Measurements from ENCODE around the gene PIP5K1C.

Gene PIP5K1C

GRCh38 chr19:3623716-3624115 lies 76.6 kb downstream of the PIP5K1C start:
- DNase-seq, result no peak
- H3K9me3 ChIP-seq (ENCODE audit: control insufficient read depth, low read length), result no peaks in the 10 kb centered on the region
- no peaks in the 10 kb centered on the region for H3K27me3 ChIP-seq (replicated peaks; ENCODE audit: control insufficient read depth, insufficient read depth, low read length, poor library complexity, severe bottlenecking)
- H3K4me3 ChIP-seq (ENCODE audit: insufficient read depth, low read depth, low read length, poor library complexity, severe bottlenecking), result no peak overlapping the region
- H3K4me1 ChIP-seq (ENCODE audit: control insufficient read depth, insufficient read depth, low read length, poor library complexity, severe bottlenecking), result peaks cover 15% of the 10 kb centered on the region
- no peak overlapping the region for H3K27ac ChIP-seq (ENCODE audit: insufficient read depth, low read length, poor library complexity, severe bottlenecking)
- H3K36me3 ChIP-seq (ENCODE audit: control insufficient read depth, insufficient read depth, low read length), result peaks cover 39% of the 10 kb centered on the region

DNA sequence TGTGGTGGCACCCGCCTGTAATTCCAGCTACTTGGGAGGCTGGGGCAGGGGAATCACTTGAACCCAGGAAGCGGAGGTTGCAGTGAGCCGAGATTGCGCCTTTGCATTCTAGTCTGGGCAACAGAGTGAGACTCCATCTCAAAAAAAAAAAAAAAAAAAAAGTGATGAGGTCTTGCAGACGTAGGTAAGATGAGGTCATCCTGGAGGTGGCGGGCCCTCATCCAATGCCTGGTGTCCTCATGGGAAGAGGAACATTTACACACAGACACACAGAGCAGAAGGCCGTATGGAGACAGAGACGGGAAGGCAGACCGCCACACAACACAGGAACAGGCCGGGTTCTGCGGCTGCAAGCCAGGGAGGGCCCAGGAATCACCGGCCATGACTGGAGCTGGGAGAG lies 78.0 kb downstream of the PIP5K1C start:
- no peak overlapping the region for H3K4me3 ChIP-seq (ENCODE audit: insufficient read depth, low read depth, low read length, poor library complexity, severe bottlenecking)
- H3K27me3 ChIP-seq (replicated peaks; ENCODE audit: control insufficient read depth, insufficient read depth, low read length, poor library complexity, severe bottlenecking), result no peaks in the 10 kb centered on the region
- H3K36me3 ChIP-seq (ENCODE audit: control insufficient read depth, insufficient read depth, low read length), result peaks cover 46% of the 10 kb centered on the region
- no peak for DNase-seq
- no peak overlapping the region for H3K27ac ChIP-seq (ENCODE audit: insufficient read depth, low read length, poor library complexity, severe bottlenecking)
- H3K9me3 ChIP-seq (ENCODE audit: control insufficient read depth, low read length), result no peaks in the 10 kb centered on the region
- peaks cover 15% of the 10 kb centered on the region for H3K4me1 ChIP-seq (ENCODE audit: control insufficient read depth, insufficient read depth, low read length, poor library complexity, severe bottlenecking)

GRCh38 chr19:3621689-3622088 lies 78.6 kb downstream of the PIP5K1C start:
- Histone ChIP-seq H3K36me3 (ENCODE audit: control insufficient read depth, insufficient read depth, low read length) (peaks cover 49% of the 10 kb centered on the region), H3K27ac (ENCODE audit: insufficient read depth, low read length, poor library complexity, severe bottlenecking) (no peak overlapping the region), H3K27me3 (replicated peaks; ENCODE audit: control insufficient read depth, insufficient read depth, low read length, poor library complexity, severe bottlenecking) (no peaks in the 10 kb centered on the region), H3K4me1 (ENCODE audit: control insufficient read depth, insufficient read depth, low read length, poor library complexity, severe bottlenecking) (peaks cover 15% of the 10 kb centered on the region), H3K9me3 (ENCODE audit: control insufficient read depth, low read length) (no peaks in the 10 kb centered on the region), H3K4me3 (ENCODE audit: insufficient read depth, low read depth, low read length, poor library complexity, severe bottlenecking) (no peak overlapping the region)
- no peak for DNase-seq

DNA sequence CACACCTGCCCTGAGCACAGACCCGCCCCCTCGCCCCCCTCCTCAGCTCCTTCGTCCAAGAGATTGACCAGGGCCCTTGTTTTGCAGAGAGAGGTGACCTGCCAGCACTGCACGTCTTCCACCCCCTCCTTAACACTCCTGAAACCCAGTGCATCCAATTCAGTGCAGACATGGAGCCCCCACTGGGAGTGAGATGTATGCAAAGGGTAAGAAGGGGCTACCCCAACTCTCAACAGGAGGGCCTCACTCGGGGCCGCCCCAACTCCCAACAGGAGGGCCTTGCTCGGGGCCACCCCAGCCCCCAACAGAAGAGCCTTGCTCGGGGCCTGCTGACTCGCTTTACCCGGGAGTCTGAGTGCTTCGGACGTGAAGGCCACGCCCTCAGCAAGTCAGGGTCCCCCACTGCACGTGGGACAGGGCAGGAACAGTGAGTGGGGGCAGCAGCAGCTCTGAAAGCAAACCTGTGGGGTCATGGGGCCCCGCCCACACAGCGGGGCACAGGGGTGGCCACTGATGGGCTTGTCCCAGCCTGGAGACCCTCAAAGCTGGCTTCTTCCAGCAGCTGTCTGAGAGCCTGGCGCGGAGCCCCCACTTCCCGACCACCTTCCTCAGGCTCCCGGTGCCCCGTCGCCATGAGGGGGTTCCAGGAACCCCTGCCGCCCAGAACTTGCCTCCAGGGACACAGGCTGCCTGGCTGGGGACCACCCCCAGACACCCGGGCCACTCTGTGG lies 79.3 kb downstream of the PIP5K1C start:
- Histone ChIP-seq H3K4me1 (ENCODE audit: control insufficient read depth, insufficient read depth, low read length, poor library complexity, severe bottlenecking) (peaks cover 12% of the 10 kb centered on the region), H3K9me3 (ENCODE audit: control insufficient read depth, low read length) (no peaks in the 10 kb centered on the region), H3K36me3 (ENCODE audit: control insufficient read depth, insufficient read depth, low read length) (peaks cover 49% of the 10 kb centered on the region), H3K27me3 (replicated peaks; ENCODE audit: control insufficient read depth, insufficient read depth, low read length, poor library complexity, severe bottlenecking) (no peaks in the 10 kb centered on the region), H3K27ac (ENCODE audit: insufficient read depth, low read length, poor library complexity, severe bottlenecking) (no peak overlapping the region), H3K4me3 (ENCODE audit: insufficient read depth, low read depth, low read length, poor library complexity, severe bottlenecking) (no peak overlapping the region)
- no peak for DNase-seq

DNA sequence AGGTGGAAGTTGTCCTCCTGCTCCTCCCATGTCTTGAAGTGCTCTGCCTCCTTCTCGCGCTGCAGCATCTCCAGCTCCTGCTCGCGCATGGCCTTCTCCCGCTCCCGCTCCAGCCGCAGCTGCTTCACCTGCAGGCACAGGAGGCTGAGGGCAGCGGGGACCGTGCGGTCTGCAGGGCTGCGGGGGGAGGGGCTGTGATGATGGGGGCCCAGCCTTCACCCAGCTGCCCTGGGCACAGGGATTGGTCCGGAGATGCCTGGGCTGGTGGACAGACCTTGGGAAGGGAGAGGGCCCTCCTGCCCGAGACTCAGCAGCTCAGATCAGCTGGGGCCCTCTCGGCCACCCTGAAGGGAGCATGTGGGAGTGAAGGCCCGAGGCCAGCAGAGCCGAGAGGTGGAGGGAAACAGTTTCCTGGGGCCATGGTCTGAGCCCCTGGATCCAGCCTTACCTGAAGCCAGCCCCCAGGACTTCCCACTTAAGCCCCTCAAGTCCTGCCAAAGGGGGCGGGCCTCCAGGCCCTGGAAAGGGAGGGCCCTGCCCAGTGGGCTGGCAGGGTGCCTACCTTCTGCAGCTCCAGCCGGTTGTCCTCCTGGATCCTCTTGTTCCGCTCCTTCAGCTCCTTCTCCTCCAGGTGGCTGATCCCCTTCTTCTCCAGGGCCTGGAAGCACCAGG lies 80.0 kb downstream of the PIP5K1C start:
- no peak overlapping the region for H3K4me3 ChIP-seq (ENCODE audit: insufficient read depth, low read depth, low read length, poor library complexity, severe bottlenecking)
- H3K36me3 ChIP-seq (ENCODE audit: control insufficient read depth, insufficient read depth, low read length), result peaks cover 49% of the 10 kb centered on the region
- H3K4me1 ChIP-seq (ENCODE audit: control insufficient read depth, insufficient read depth, low read length, poor library complexity, severe bottlenecking), result peaks cover 5% of the 10 kb centered on the region
- no peaks in the 10 kb centered on the region for H3K27me3 ChIP-seq (replicated peaks; ENCODE audit: control insufficient read depth, insufficient read depth, low read length, poor library complexity, severe bottlenecking)
- H3K27ac ChIP-seq (ENCODE audit: insufficient read depth, low read length, poor library complexity, severe bottlenecking), result no peak overlapping the region
- no peaks in the 10 kb centered on the region for H3K9me3 ChIP-seq (ENCODE audit: control insufficient read depth, low read length)
- no peak for DNase-seq

- Histone ChIP-seq H3K4me3 (ENCODE audit: insufficient read depth, low read depth, low read length, poor library complexity, severe bottlenecking) (no peak overlapping the region), H3K27ac (ENCODE audit: insufficient read depth, low read length, poor library complexity, severe bottlenecking) (no peak overlapping the region), H3K4me1 (ENCODE audit: control insufficient read depth, insufficient read depth, low read length, poor library complexity, severe bottlenecking) (peaks cover 2% of the 10 kb centered on the region), H3K36me3 (ENCODE audit: control insufficient read depth, insufficient read depth, low read length) (peaks cover 49% of the 10 kb centered on the region), H3K9me3 (ENCODE audit: control insufficient read depth, low read length) (no peaks in the 10 kb centered on the region), H3K27me3 (replicated peaks; ENCODE audit: control insufficient read depth, insufficient read depth, low read length, poor library complexity, severe bottlenecking) (no peaks in the 10 kb centered on the region)
- no peak for DNase-seq
Observed at GRCh38 chr19:3619631-3620012, 80.6 kb downstream of the PIP5K1C start.

- no peak overlapping the region for H3K4me3 ChIP-seq (ENCODE audit: insufficient read depth, low read depth, low read length, poor library complexity, severe bottlenecking)
- H3K27me3 ChIP-seq (replicated peaks; ENCODE audit: control insufficient read depth, insufficient read depth, low read length, poor library complexity, severe bottlenecking), result no peaks in the 10 kb centered on the region
- H3K9me3 ChIP-seq (ENCODE audit: control insufficient read depth, low read length), result no peaks in the 10 kb centered on the region
- H3K27ac ChIP-seq (ENCODE audit: insufficient read depth, low read length, poor library complexity, severe bottlenecking), result no peak overlapping the region
- peaks cover 49% of the 10 kb centered on the region for H3K36me3 ChIP-seq (ENCODE audit: control insufficient read depth, insufficient read depth, low read length)
- no peak for DNase-seq
- no peaks in the 10 kb centered on the region for H3K4me1 ChIP-seq (ENCODE audit: control insufficient read depth, insufficient read depth, low read length, poor library complexity, severe bottlenecking)
Observed at GRCh38 chr19:3618811-3619630, 81.2 kb downstream of the PIP5K1C start.

DNA sequence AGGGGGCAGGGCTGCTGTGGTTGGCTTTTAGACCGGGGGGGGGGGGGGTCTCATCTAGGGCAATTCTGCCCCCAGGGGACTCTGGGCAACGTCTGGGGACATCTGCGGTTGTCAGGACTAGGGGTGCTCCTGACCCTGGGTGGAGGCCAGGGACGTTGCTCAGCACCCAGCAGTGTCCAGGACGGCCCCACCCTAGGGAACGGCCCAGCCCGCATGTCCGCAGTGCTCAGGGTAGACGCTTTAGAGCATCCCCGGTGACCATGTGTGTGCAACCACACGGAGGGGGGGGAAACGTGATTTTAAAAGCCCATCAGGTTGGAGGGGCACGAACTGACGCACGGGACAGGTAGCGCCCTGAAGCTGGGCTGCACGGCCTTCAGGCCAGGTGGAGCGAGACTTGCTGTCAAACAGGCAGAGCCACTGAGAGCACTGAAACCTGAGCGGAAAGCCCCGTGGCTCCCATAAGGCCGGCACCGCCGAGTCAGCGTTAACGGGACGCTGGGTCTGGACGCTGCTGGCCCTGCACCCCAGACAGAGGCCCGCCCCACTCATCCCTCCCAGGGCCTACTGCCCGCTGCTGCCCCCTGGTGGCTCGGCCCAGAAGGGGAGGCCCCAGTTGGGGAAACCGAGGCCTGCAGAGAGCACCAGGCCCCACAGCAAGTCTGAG lies 82.0 kb downstream of the PIP5K1C start:
- H3K36me3 ChIP-seq (ENCODE audit: control insufficient read depth, insufficient read depth, low read length), result peaks cover 49% of the 10 kb centered on the region
- H3K27me3 ChIP-seq (replicated peaks; ENCODE audit: control insufficient read depth, insufficient read depth, low read length, poor library complexity, severe bottlenecking), result no peaks in the 10 kb centered on the region
- H3K9me3 ChIP-seq (ENCODE audit: control insufficient read depth, low read length), result no peaks in the 10 kb centered on the region
- peak in 2 of 3 donors; percentile 19 to 20 for DNase-seq
- no peaks in the 10 kb centered on the region for H3K4me1 ChIP-seq (ENCODE audit: control insufficient read depth, insufficient read depth, low read length, poor library complexity, severe bottlenecking)
- H3K27ac ChIP-seq (ENCODE audit: insufficient read depth, low read length, poor library complexity, severe bottlenecking), result no peak overlapping the region
- no peak overlapping the region for H3K4me3 ChIP-seq (ENCODE audit: insufficient read depth, low read depth, low read length, poor library complexity, severe bottlenecking)

- Histone ChIP-seq H3K27me3 (replicated peaks; ENCODE audit: control insufficient read depth, insufficient read depth, low read length, poor library complexity, severe bottlenecking) (no peaks in the 10 kb centered on the region), H3K4me3 (ENCODE audit: insufficient read depth, low read depth, low read length, poor library complexity, severe bottlenecking) (no peak overlapping the region), H3K4me1 (ENCODE audit: control insufficient read depth, insufficient read depth, low read length, poor library complexity, severe bottlenecking) (no peaks in the 10 kb centered on the region), H3K27ac (ENCODE audit: insufficient read depth, low read length, poor library complexity, severe bottlenecking) (no peak overlapping the region), H3K9me3 (ENCODE audit: control insufficient read depth, low read length) (no peaks in the 10 kb centered on the region), H3K36me3 (ENCODE audit: control insufficient read depth, insufficient read depth, low read length) (peaks cover 48% of the 10 kb centered on the region)
- no peak for DNase-seq
Observed at GRCh38 chr19:3617463-3617862, 82.8 kb downstream of the PIP5K1C start.
